BLaER1 treated with 17β-estradiol and CSF1 and Interleukin-3, amounts not matched to agents 10 nM and 100 nM (cell line): Measurements from ENCODE around the gene AK4.
"Not testable (repeated sequence)": the region's sequence is repeated elsewhere in the genome, so short reads cannot be mapped to it uniquely, and the experiment has no call there.

Experiments
- H3K27ac ChIP-seq, 11 experiments: shearing (Covaris generic); formaldehyde crosslinking; 2 replicates each; pipeline ENCODE4 v1.8.1; 2022
- H3K27me3 ChIP-seq, 11 experiments: shearing (Covaris generic); formaldehyde crosslinking; 2 replicates each; pipeline ENCODE4 v1.8.1; 2022
- H3K36me3 ChIP-seq, 11 experiments: shearing (Covaris generic); formaldehyde crosslinking; 2 replicates each; pipeline ENCODE4 v1.8.1; 2022
- H3K4me1 ChIP-seq, 10 experiments: shearing (Covaris generic); formaldehyde crosslinking; 2 replicates each; pipeline ENCODE4 v1.8.1; 2022
- H3K4me2 ChIP-seq, 11 experiments: shearing (Covaris generic); formaldehyde crosslinking; 2 replicates each; pipeline ENCODE4 v1.8.1; 2022
- H3K4me3 ChIP-seq, 10 experiments: shearing (Covaris generic); formaldehyde crosslinking; 2 replicates each; pipeline ENCODE4 v1.8.1; 2022
- H3K9ac ChIP-seq, 11 experiments: shearing (Covaris generic); formaldehyde crosslinking; 2 replicates each; pipeline ENCODE4 v1.8.1; 2022
- H3K9me3 ChIP-seq, 11 experiments: shearing (Covaris generic); formaldehyde crosslinking; replicated peaks in 1 of 11; 2 replicates each; pipeline ENCODE4 v1.8.1; 2022
- H4K20me1 ChIP-seq, 11 experiments: shearing (Covaris generic); formaldehyde crosslinking; 2 replicates each; pipeline ENCODE4 v1.8.1; 2022
- Cebpa-rat ChIP-seq, 11 experiments: shearing (Covaris generic); IDR thresholded peaks; 2 replicates each; pipeline ENCODE4 v1.8.1; 2022

Gene AK4

DNA sequence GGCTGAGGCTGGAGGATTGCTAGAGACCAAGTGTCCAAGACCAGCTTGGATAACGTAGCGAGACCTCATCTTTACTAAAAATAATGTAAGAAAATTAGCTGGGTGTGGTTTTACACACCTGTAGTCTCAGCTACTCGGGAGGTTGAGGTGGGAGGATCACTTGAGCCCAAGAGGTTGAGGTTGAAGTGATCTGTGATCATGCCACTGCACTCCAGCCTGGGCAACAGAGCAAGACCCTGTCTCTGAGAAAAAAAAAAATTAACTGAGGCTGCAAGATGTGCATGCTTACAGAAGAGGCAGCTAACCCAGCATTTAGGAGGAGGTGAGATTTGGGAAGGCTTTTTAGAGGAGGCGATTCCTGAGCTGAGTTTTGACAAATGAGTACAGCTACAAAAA, 9.5 kb downstream of the AK4 start:
- Histone ChIP-seq H3K36me3 (peaks cover 0 to 7% (median 0%) of the 10 kb centered on the region in 11 experiments; a peak in 7 of 22 replicates), H4K20me1 (peaks cover 0 to 100% (median 8%) of the 10 kb centered on the region in 11 experiments; a peak in 9 of 22 replicates)

DNA sequence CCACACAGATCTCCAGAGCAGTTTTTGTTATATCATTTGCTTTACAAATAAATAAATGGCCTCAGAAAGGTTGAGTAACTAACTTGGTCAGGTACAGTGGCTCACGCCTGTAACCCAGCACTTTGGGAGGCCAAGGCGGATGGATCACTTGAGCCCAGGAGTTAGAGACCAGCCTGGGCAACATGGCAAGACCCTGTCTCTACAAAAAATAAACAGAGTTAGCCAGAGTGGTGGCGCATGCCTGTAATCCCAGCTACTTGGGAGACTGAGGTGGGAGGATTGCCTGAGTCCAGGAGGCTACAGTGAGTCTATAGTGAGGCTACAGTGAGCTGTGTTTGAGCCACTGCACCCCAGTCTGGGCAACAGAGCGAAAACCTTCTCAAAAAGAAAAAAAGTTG, 11.3 kb downstream of the AK4 start:
- Histone ChIP-seq H3K4me1 (peaks cover 15 to 38% (median 24%) of the 10 kb centered on the region in 10 experiments), H3K4me2 (peak overlapping the region in 2 of 11 experiments; percentile 3 to 5; a peak in 6 of 22 replicates), H3K27ac (peak overlapping the region in 3 of 11 experiments; percentile 4 to 54 (median 28); a peak in 5 of 22 replicates), H3K36me3 (peaks cover 0 to 20% (median 0%) of the 10 kb centered on the region in 11 experiments; a peak in 7 of 22 replicates), H4K20me1 (peaks cover 0 to 99% (median under 1%) of the 10 kb centered on the region in 11 experiments; a peak in 8 of 22 replicates)
- H3K9me3 ChIP-seq, H3K27me3 ChIP-seq, H3K9ac ChIP-seq, H3K4me3 ChIP-seq: not testable (repeated sequence)

More for the DNA sequence above, 9.5 kb downstream of the AK4 start:
- H3K9ac ChIP-seq, result no peak overlapping the region
- peaks cover 0 to 3% (median 0%) of the 10 kb centered on the region in 11 experiments; a peak in 2 of 22 replicates for H3K9me3 ChIP-seq
- H3K27ac ChIP-seq, result no peak overlapping the region
- TF ChIP-seq Cebpa-rat (IDR thresholded peaks at IDR 0.05), result no peak
- H3K4me3 ChIP-seq, result no peak overlapping the region
- no peak overlapping the region for H3K4me2 ChIP-seq
- no peaks in the 10 kb centered on the region for H3K27me3 ChIP-seq
- H3K4me1 ChIP-seq, result peaks cover 15 to 35% (median 21%) of the 10 kb centered on the region in 10 experiments

DNA sequence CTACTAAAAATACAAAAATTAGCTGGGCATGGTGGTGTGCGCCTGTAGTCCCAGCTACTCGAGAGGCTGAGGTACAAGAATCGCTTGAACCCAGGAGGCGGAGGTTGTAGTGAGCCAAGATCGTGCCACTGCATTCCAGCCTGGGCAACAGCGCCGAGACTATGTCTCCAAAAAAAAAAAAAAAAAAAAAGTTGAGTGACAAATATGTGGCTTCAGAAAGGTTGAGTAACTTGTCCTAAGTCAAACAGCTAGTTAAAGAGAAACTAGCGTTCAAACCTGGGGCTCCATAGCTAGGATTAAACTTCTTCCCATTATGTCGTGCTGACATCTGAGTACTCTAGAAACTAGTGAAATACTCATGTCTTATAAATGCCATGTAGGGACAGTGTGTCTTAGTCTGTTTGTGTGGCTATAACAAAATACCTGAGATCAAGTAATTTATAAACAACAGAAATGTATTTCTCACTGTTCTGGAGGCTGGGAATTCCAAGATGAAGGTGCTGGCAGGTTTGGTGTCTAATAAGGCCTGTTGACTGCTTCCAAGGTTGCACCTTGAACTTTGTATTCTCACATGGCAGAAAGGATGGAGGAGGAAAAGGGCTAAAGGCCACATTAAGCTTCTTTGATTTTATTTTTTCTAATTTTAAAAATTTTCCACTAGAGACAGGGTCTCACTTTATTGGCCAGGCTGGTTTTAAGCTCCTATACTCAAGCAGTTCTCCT, 12.0 kb downstream of the AK4 start:
- Histone ChIP-seq H3K9ac (no peak overlapping the region), H3K4me2 (peak overlapping the region; percentile 24 to 72 (median 67); a peak in 13 of 22 replicates), H3K36me3 (peaks cover 0 to 20% (median 0%) of the 10 kb centered on the region in 11 experiments; a peak in 7 of 22 replicates), H4K20me1 (peaks cover 0 to 99% (median 0%) of the 10 kb centered on the region in 11 experiments; a peak in 8 of 22 replicates), H3K27me3 (no peaks in the 10 kb centered on the region), H3K4me3 (no peak overlapping the region), H3K27ac (no peak overlapping the region), H3K9me3 (peaks cover 0 to 3% (median 0%) of the 10 kb centered on the region in 11 experiments; a peak in 2 of 22 replicates), H3K4me1 (peaks cover 15 to 45% (median 27%) of the 10 kb centered on the region in 10 experiments)
- TF ChIP-seq Cebpa-rat (IDR thresholded peaks at IDR 0.05), result no peak

GRCh38 chr1:65163201-65163805, 15.3 kb downstream of the AK4 start:
- Histone ChIP-seq H3K9me3 (peaks cover 0 to 6% (median 0%) of the 10 kb centered on the region in 11 experiments; a peak in 2 of 22 replicates), H3K27ac (no peak overlapping the region), H3K9ac (no peak overlapping the region), H3K4me2 (peak overlapping the region in 1 of 11 experiments; percentile 80; a peak in 3 of 22 replicates), H3K36me3 (peaks cover 0 to 20% (median 5%) of the 10 kb centered on the region in 11 experiments; a peak in 7 of 22 replicates), H3K4me3 (no peak overlapping the region), H3K27me3 (no peaks in the 10 kb centered on the region), H4K20me1 (peaks cover 0 to 99% (median 0%) of the 10 kb centered on the region in 11 experiments; a peak in 8 of 22 replicates), H3K4me1 (peaks cover 26 to 66% (median 39%) of the 10 kb centered on the region in 10 experiments)
- no peak for TF ChIP-seq Cebpa-rat (IDR thresholded peaks at IDR 0.05)

- peaks cover 25 to 72% (median 38%) of the 10 kb centered on the region in 10 experiments for H3K4me1 ChIP-seq
Measured at GRCh38 chr1:65164101-65164500, 16.1 kb downstream of the AK4 start.

GRCh38 chr1:65164633-65165032, 16.6 kb downstream of the AK4 start:
- peaks cover 25 to 73% (median 36%) of the 10 kb centered on the region in 10 experiments for H3K4me1 ChIP-seq
- peaks cover 0 to 20% (median 5%) of the 10 kb centered on the region in 11 experiments; a peak in 6 of 22 replicates for H3K36me3 ChIP-seq
- H3K27me3 ChIP-seq, result no peaks in the 10 kb centered on the region
- no peak overlapping the region for H3K4me3 ChIP-seq
- H3K9me3 ChIP-seq, result peaks cover 0 to 6% (median 0%) of the 10 kb centered on the region in 11 experiments; a peak in 2 of 22 replicates
- TF ChIP-seq Cebpa-rat (IDR thresholded peaks at IDR 0.05), result no peak
- H4K20me1 ChIP-seq, result peaks cover 0 to 97% (median 0%) of the 10 kb centered on the region in 11 experiments; a peak in 8 of 22 replicates
- H3K4me2 ChIP-seq, result peak overlapping the region in 4 of 11 experiments; percentile 49 to 80 (median 60); a peak in 8 of 22 replicates
- no peak overlapping the region for H3K9ac ChIP-seq
- peak overlapping the region in 1 of 11 experiments; percentile 55; a peak in 1 of 22 replicates for H3K27ac ChIP-seq

More at GRCh38 chr1:65164101-65164500, 16.1 kb downstream of the AK4 start:
- H4K20me1 ChIP-seq, result peaks cover 0 to 97% (median 0%) of the 10 kb centered on the region in 11 experiments; a peak in 8 of 22 replicates
- H3K27me3 ChIP-seq, H3K9me3 ChIP-seq, H3K9ac ChIP-seq, H3K4me3 ChIP-seq, H3K27ac ChIP-seq: not testable (repeated sequence)
- H3K36me3 ChIP-seq, result peaks cover 0 to 20% (median 5%) of the 10 kb centered on the region in 11 experiments; a peak in 7 of 22 replicates
- H3K4me2 ChIP-seq, result peak overlapping the region in 3 of 11 experiments; percentile 3 to 80 (median 69); a peak in 9 of 22 replicates

DNA sequence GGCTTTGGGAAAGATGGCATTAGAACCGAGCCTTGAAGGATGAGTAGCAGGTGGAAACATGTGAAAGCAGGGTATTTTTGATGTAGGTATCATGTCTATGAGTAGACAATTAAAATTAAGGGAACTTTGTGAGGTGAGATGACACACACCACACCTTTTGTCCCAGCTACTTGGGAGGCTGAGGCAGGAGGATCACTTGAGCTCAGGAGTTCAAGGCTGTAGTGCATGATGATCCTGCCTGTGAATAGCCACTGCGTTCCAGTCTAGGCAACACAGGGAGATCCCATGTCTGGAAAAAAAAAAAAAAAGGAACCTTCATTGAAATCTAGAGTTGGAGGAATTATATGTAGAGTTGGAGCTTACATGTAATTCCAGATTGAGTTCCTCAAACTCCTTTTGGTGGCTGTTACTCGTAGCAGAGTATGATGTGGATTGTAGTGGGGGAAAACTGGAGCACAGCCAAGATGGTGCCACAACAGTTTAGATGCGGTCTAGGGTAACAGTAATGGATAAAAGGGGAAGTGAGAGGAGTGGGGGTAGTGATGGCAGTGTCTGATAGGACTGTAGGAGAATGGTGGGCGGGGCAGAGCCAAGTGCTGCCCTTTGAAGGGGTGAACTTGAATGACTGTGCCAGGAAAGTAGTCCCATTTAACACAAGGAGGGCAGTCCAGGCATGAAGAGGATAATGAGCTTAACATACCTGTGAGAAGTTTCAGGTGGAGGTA, 17.4 kb downstream of the AK4 start:
- peak overlapping the region in 7 of 11 experiments; percentile 5 to 61 (median 54); a peak in 10 of 22 replicates for H3K27ac ChIP-seq
- no peak overlapping the region for H3K4me3 ChIP-seq
- peaks cover 0 to 20% (median 5%) of the 10 kb centered on the region in 11 experiments; a peak in 6 of 22 replicates for H3K36me3 ChIP-seq
- TF ChIP-seq Cebpa-rat (IDR thresholded peaks at IDR 0.05), result no peak
- peaks cover 0 to 97% (median 0%) of the 10 kb centered on the region in 11 experiments; a peak in 8 of 22 replicates for H4K20me1 ChIP-seq
- H3K4me2 ChIP-seq, result peak overlapping the region; percentile 32 to 80 (median 49); a peak in 21 of 22 replicates
- no peaks in the 10 kb centered on the region for H3K27me3 ChIP-seq
- H3K4me1 ChIP-seq, result peaks cover 22 to 74% (median 34%) of the 10 kb centered on the region in 10 experiments
- H3K9me3 ChIP-seq, result peaks cover 0 to 6% (median 0%) of the 10 kb centered on the region in 11 experiments; a peak in 2 of 22 replicates
- no peak overlapping the region for H3K9ac ChIP-seq
